AG09319 (cell line): ENCODE measurements around the gene REST.
A peak's percentile ranks its signal among the peaks of the same experiment; 100 is the strongest.

Source experiments
- DNase-seq: peaks from one replicate; pipeline ENCODE4 v3.0.0-alpha.2; 2010; ENCODE audit warnings: low read depth; ENCODE audit errors: extremely low read depth
- TF ChIP-seq, protein P1 (sequence below): IDR thresholded peaks from 2 replicates; pipeline ENCODE4 v1.5.1; 2011; ENCODE audit warnings: low read depth, mild to moderate bottlenecking, inconsistent platforms, low read length, moderate library complexity

Gene REST

DNA sequence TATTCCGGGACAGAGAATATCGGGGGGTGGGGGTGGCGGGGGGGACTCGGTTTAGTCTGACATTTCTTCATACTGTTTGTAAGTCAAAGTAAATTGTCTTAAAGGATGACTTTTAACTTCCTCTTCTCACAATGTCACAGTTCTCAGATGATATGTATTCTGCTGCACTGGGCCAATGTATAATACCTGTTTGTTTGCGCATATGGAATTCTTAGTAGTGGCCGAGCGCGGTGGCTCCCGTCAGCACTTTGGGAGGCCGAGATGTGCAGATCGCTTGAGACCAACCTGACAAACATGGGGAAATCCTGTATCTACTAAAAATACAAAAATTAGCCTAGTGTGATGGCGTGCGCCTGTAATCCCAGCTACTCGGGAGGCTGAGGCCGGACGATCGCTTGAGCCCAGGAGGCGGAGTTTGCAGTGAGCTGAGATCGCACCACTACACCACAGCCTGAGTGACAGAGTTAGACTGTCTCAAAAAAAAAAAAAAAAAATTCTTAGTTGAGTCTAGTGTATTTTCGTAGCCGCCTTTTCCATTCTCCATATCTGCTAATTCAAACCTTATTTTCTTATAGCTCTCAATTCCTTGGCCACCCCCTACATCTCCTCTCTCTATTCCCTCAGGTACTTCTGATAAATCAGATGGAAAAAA is 71.8 kb downstream of the REST start:
- no peak for DNase-seq
- TF ChIP-seq, protein P1, sequence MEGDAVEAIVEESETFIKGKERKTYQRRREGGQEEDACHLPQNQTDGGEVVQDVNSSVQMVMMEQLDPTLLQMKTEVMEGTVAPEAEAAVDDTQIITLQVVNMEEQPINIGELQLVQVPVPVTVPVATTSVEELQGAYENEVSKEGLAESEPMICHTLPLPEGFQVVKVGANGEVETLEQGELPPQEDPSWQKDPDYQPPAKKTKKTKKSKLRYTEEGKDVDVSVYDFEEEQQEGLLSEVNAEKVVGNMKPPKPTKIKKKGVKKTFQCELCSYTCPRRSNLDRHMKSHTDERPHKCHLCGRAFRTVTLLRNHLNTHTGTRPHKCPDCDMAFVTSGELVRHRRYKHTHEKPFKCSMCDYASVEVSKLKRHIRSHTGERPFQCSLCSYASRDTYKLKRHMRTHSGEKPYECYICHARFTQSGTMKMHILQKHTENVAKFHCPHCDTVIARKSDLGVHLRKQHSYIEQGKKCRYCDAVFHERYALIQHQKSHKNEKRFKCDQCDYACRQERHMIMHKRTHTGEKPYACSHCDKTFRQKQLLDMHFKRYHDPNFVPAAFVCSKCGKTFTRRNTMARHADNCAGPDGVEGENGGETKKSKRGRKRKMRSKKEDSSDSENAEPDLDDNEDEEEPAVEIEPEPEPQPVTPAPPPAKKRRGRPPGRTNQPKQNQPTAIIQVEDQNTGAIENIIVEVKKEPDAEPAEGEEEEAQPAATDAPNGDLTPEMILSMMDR = no peak

DNA sequence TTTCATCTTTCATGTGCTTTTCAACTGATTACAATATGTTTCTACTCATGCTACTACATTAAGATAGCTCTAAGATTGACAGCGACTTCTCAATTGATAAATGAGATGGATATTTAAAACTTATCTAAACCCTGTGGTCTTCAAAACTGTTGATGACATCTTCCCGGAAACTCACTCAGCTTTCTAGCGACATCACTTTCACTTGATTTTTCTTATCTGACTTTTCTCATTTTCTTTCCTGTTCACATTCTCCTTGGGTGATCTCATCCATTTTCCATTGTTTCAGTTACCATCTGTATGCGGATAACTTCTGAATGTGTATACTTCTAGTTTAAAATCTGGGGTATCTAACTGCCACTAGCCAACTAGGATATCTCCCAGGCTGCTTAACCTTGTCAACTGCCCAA is 74.1 kb downstream of the REST start:
- no peak for DNase-seq
- TF ChIP-seq, protein P1 = no peak

DNA sequence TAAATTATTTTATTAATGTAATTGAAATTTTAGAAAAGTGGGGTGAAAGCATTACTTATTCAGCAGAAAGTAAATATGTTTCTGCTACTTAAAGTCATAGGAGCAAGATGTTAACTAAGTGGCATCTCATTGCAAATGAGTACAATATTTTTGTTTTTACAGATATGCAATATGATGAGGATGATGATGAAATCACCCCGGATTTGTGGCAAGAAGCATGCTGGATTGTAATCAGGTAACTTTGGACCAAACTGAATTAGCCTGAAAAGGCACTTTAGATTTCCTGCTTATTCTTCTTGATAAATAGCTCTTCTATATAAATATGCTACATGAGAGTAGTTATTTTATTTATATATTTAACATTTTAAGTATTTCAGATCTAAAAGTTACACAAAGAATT is 78.5 kb downstream of the REST start:
- TF ChIP-seq, protein P1 = no peak

DNA sequence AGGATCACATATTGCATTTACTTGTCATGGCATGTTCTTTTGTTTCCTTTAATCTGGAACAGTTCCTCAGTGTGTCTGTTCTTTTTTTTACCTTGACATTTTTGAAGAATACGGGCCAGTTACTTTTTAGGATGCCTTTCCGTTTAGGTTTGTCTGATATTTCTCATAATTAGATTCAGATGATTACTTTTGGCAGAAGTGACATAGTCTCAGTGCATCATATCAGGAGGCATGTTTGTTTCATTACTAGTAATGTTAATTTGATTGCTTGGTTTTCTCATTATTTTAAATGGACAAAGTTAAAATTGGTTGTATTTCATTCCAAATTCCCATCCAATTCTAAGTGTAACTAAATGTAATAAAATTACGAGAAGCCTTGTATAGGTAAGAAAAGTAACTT is 79.3 kb downstream of the REST start:
- TF ChIP-seq, protein P1 = no peak

More for the DNA sequence above, 78.5 kb downstream of the REST start:
- no peak for DNase-seq

DNA sequence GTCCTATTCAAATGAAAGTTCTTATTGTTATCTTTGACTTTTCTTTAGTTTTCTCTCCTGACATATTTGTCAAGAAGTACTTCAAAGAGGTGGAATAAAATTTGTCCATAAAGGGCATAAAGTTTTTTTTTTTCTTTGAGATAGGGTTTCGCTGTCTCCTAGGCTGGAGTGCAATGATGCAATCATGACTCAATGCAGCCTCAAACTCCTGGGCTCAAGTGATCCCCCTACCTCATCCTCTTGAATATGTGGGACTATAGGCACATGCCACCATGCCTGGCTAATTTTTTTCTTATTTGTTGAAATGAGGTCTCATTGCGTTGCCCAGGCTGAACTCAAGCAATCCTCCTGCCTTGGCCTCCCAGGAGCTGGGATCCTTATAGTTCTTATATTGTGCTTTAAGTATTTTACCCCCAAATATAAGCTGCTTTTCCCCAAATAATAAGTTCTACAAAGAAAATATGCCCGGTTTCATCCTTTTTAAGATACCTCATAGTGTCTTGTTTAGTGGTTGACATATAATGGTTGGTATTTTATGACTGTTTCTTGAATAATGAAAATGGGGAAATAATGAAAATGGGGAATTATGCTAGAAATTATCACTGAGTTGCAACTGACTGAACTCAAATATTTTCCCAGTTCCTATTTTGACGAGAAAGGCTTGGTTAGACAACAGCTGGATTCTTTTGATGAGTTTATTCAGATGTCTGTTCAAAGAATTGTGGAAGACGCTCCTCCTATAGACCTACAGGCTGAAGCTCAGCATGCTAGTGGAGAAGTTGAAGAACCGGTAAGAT is 82.6 kb downstream of the REST start:
- TF ChIP-seq, protein P1 = no peak
- no peak for DNase-seq

More for the DNA sequence above, 79.3 kb downstream of the REST start:
- no peak for DNase-seq

DNA sequence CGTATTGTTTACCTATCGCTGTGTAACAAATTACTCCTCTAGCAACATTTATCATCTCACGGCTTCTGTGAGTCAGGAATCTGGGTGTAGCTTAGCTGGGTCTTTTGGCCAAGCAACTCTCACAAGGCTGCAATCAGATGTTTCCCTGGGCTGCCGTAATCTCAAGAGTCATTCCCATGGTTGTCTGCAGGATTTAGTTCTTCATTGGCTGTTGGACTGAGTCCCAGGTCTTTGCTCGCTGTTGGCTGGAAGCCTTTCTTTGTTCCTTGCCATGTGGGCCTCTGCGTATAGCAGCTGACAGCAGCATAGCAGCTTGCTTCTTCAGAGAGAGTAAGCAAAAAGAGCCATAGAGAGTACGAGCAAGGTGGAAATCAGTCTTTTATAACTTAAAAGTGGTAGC is 87.8 kb downstream of the REST start:
- peak; percentile 83 for DNase-seq
- TF ChIP-seq, protein P1 = no peak

DNA sequence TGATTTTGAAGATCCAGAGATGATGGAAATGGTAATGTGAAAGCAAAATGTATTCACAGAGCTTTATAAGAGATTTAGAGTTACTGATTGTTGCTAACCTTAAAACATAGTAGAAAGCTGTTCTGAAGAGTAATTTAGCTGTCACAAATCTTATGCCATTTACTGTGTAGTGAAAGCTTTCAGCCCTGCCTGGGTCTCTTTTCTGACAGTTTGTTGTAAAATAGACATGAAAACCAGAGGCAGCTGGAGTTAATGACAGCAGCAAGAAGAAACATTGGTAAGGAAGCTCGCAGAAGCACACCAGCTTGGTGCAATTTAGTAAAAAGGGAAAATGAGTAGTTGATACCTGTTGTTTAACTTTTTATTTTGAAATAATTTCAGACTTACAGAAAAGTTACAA is 92.1 kb downstream of the REST start:
- TF ChIP-seq, protein P1 = no peak
- DNase-seq = no peak
